ENCODE data around the gene VPS9D1. TPM values are rescaled to one million over a fixed set of nuclear protein-coding genes. Genes with fewer than 3 reads are reported as not detected.
A peak's percentile ranks its signal among the peaks of the same experiment; 100 is the strongest.

The VPS9D1 gene
- total and polyA plus RNA-seq, 4 donors: 3.6 to 7.2 (median 4.1) TPM

DNA sequence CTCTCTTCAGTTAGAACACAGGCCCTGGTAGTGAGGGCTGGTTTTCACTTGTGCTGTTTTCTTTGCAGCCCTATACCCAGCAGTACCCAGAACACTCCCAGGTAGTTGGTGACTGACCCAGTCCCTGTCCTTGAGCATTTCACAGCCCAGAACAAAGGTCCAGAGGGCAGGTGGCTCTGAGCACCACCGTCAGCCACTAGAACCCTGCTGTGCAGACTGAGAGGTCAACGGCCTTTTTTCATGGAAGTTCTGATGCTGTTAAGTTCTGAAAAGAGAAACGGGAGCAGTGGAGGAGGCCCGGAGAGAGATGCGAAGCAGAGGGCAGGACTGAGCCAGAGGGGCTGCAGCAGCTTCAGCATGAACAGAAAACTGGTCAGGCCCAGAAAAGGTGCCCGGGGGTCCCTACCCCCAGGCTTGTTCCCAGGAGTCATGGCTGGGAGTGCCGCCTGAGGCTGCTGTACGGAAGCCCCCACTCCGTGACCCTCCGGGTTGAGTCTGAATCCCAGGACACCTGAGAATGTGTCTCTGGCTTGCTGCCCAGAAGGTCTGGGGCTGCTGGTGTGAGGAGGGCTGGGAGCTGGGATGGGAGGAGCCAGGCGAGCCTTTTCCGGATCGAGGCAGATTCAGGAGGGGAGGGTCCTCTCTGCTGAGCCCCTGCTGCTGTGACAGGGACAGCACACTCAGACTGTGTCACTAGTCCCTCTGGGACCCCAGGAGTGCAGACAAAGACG lies 9.3 kb upstream of the VPS9D1 start (continued):
- TF ChIP-seq, protein P1, sequence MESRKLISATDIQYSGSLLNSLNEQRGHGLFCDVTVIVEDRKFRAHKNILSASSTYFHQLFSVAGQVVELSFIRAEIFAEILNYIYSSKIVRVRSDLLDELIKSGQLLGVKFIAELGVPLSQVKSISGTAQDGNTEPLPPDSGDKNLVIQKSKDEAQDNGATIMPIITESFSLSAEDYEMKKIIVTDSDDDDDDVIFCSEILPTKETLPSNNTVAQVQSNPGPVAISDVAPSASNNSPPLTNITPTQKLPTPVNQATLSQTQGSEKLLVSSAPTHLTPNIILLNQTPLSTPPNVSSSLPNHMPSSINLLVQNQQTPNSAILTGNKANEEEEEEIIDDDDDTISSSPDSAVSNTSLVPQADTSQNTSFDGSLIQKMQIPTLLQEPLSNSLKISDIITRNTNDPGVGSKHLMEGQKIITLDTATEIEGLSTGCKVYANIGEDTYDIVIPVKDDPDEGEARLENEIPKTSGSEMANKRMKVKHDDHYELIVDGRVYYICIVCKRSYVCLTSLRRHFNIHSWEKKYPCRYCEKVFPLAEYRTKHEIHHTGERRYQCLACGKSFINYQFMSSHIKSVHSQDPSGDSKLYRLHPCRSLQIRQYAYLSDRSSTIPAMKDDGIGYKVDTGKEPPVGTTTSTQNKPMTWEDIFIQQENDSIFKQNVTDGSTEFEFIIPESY (IDR thresholded peaks at IDR 0.05): no peak

DNA sequence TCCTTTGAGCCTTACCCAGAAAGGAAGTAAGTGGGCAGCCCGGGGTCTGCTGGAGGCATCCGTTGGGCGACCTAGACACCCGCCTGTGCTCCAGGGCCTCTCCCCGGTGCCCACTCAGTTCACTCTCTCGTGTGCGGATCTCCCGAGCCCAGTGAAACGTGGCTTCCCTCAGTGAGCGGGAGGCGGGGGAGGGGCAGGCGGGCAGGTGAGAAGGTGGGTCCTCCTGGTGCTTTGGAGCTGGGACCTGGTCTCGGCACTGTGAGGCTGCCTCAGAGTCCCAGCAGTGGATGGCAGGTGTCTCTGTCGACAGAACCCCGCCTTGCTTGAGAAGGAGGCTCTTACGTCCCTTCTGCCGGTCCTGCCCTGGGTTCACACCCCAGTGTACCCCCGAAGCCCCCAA lies 8.6 kb upstream of the VPS9D1 start:
- Histone ChIP-seq H3K9me3 (ENCODE audit: control insufficient read depth in 4 of 4, low read length in 3 of 4) (no peaks in the 10 kb centered on the region), H3K27me3 (ENCODE audit: control insufficient read depth in 4 of 4, insufficient read depth in 4 of 4, low read length in 3 of 4) (no peaks in the 10 kb centered on the region), H3K36me3 (ENCODE audit: control insufficient read depth in 4 of 4, insufficient read depth in 3 of 4, low read depth in 1 of 4, low read length in 3 of 4) (peaks cover 10 to 55% (median 33%) of the 10 kb centered on the region in 4 donors), H3K9ac (ENCODE audit: low read depth in 1 of 2, low read length in 2 of 2) (no peak overlapping the region), H3K27ac (ENCODE audit: low read depth in 1 of 2, low read length in 2 of 2) (peak overlapping the region in 1 of 2 donors; percentile 8), H3K4me3 (ENCODE audit: low read depth in 1 of 3, low read length in 3 of 3) (no peak overlapping the region), H3K4me1 (ENCODE audit: control insufficient read depth in 4 of 4, insufficient read depth in 4 of 4, low read length in 3 of 4) (peaks cover 4 to 26% (median 21%) of the 10 kb centered on the region in 4 donors)
- no peak for DNase-seq (ENCODE audit: low spot score)
- WGBS: 92% methylated on average over 18 of the region's 18 CpGs
- TF ChIP-seq RXRA (IDR thresholded peaks at IDR 0.05) (no peak), EGR1 (IDR thresholded peaks at IDR 0.05; ENCODE audit: low read depth in 2 of 2) (no peak), NR2F2 (IDR thresholded peaks at IDR 0.05) (no peak), RAD21 (IDR thresholded peaks at IDR 0.05) (no peak), FOXA1 (IDR thresholded peaks at IDR 0.05) (no peak), YY1 (IDR thresholded peaks at IDR 0.05) (no peak), HNF4A (conservative IDR thresholded peaks at IDR 0.05) (no peak)
- TF ChIP-seq, protein P2, sequence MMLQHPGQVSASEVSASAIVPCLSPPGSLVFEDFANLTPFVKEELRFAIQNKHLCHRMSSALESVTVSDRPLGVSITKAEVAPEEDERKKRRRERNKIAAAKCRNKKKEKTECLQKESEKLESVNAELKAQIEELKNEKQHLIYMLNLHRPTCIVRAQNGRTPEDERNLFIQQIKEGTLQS (IDR thresholded peaks at IDR 0.05): no peak
- TF ChIP-seq, protein P3, sequence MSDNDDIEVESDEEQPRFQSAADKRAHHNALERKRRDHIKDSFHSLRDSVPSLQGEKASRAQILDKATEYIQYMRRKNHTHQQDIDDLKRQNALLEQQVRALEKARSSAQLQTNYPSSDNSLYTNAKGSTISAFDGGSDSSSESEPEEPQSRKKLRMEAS (IDR thresholded peaks at IDR 0.05): no peak

DNA sequence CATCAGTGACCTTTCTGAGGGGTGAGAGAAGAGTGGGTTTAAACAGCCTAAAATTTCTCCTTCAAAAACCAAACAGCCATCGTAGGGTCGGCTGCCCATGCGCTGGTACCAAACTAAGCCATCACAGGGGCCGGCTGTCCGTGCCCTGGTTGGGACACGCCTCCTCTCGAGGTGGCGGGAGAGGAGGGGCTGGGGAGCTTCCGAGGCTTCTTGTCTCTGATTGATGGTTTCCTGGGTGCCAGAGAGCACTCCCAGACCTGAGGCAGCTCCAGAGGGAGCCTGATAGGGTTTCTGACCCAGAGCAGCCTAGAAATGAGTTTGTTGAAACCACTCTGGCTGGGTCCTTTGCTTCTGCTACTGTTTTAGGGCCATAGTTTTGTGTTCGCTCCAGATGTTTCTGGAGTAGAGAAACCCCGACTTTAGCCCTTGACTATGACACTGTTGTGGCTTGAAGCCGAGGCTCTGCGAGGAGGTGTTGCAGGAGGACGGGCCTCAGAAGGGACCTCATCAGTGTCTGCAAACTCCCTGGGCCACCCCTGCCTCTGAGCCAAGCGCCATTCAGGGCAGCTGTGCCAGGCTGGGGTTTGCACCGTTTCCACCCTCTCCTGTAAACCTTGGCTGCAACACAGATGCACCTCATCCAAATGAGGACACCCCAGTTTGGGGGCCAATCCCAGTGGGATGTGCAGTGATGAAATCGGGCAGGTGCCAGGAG lies 6.9 kb upstream of the VPS9D1 start:
- DNase-seq (ENCODE audit: low spot score): no peak
- H3K4me1 ChIP-seq (ENCODE audit: control insufficient read depth in 4 of 4, insufficient read depth in 4 of 4, low read length in 3 of 4): peaks cover 9 to 41% (median 34%) of the 10 kb centered on the region in 4 donors
- 88% methylated on average over 17 of the region's 17 CpGs for WGBS
- H3K9me3 ChIP-seq (ENCODE audit: control insufficient read depth in 4 of 4, low read length in 3 of 4): no peaks in the 10 kb centered on the region
- no peak overlapping the region for H3K4me3 ChIP-seq (ENCODE audit: low read depth in 1 of 3, low read length in 3 of 3)
- TF ChIP-seq, protein P4, sequence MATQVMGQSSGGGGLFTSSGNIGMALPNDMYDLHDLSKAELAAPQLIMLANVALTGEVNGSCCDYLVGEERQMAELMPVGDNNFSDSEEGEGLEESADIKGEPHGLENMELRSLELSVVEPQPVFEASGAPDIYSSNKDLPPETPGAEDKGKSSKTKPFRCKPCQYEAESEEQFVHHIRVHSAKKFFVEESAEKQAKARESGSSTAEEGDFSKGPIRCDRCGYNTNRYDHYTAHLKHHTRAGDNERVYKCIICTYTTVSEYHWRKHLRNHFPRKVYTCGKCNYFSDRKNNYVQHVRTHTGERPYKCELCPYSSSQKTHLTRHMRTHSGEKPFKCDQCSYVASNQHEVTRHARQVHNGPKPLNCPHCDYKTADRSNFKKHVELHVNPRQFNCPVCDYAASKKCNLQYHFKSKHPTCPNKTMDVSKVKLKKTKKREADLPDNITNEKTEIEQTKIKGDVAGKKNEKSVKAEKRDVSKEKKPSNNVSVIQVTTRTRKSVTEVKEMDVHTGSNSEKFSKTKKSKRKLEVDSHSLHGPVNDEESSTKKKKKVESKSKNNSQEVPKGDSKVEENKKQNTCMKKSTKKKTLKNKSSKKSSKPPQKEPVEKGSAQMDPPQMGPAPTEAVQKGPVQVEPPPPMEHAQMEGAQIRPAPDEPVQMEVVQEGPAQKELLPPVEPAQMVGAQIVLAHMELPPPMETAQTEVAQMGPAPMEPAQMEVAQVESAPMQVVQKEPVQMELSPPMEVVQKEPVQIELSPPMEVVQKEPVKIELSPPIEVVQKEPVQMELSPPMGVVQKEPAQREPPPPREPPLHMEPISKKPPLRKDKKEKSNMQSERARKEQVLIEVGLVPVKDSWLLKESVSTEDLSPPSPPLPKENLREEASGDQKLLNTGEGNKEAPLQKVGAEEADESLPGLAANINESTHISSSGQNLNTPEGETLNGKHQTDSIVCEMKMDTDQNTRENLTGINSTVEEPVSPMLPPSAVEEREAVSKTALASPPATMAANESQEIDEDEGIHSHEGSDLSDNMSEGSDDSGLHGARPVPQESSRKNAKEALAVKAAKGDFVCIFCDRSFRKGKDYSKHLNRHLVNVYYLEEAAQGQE (IDR thresholded peaks at IDR 0.05): no peak
- TF ChIP-seq EGR1 (IDR thresholded peaks at IDR 0.05; ENCODE audit: low read depth in 2 of 2): no peak
- TF ChIP-seq YY1 (IDR thresholded peaks at IDR 0.05): no peak
- no peak for TF ChIP-seq NR2F2 (IDR thresholded peaks at IDR 0.05)
- H3K9ac ChIP-seq (ENCODE audit: low read depth in 1 of 2, low read length in 2 of 2): no peak overlapping the region
- peaks cover 2 to 53% (median 28%) of the 10 kb centered on the region in 4 donors for H3K36me3 ChIP-seq (ENCODE audit: control insufficient read depth in 4 of 4, insufficient read depth in 3 of 4, low read depth in 1 of 4, low read length in 3 of 4)
- no peaks in the 10 kb centered on the region for H3K27me3 ChIP-seq (ENCODE audit: control insufficient read depth in 4 of 4, insufficient read depth in 4 of 4, low read length in 3 of 4)
- H3K27ac ChIP-seq (ENCODE audit: low read depth in 1 of 2, low read length in 2 of 2): no peak overlapping the region

All from liver (tissue), 9 donors.